Measurements from ENCODE around the gene SMIM36.

DNA sequence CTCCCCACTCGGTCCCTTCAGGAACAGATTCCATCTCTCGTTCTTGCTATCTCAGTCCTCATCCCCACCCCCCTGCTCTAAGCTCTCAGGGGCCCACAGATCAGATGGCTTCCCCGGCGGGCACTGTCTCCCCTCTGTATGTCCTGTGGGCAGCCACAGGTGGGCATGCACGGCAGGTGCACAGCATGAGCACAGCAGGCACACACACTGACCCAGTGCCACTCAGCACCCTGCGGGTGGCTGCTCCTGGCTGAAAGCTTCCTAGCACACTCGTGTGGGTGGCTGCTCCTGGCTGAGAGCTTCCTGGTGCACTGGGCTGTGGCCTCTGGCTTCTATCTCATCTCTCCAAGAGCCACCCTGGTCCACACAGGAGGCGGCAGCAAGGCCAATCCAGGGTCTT, 44.5 kb upstream of the SMIM36 start:
- TF ChIP-seq EGR1 (IDR thresholded peaks at IDR 0.05) (no peak), EP300 (IDR thresholded peaks at IDR 0.05; ENCODE audit: borderline replicate concordance) (no peak), YY1 (IDR thresholded peaks at IDR 0.05; ENCODE audit: low read depth) (no peak), TEAD4 (IDR thresholded peaks at IDR 0.05) (no peak), ZBTB7A (IDR thresholded peaks at IDR 0.05; ENCODE audit: low read depth) (no peak), CREB1 (IDR thresholded peaks at IDR 0.05; ENCODE audit: low read depth) (no peak), RAD21 (IDR thresholded peaks at IDR 0.05; ENCODE audit: low read depth) (no peak), CEBPB (IDR thresholded peaks at IDR 0.05) (no peak), FOXM1 (IDR thresholded peaks at IDR 0.05; ENCODE audit: borderline replicate concordance, low read depth) (no peak), TAF1 (IDR thresholded peaks at IDR 0.05; ENCODE audit: low read depth) (no peak), MAX (IDR thresholded peaks at IDR 0.05) (no peak), TCF12 (IDR thresholded peaks at IDR 0.05; ENCODE audit: low read depth) (no peak), NFIC (IDR thresholded peaks at IDR 0.05) (no peak)
- TF ChIP-seq, protein P1, sequence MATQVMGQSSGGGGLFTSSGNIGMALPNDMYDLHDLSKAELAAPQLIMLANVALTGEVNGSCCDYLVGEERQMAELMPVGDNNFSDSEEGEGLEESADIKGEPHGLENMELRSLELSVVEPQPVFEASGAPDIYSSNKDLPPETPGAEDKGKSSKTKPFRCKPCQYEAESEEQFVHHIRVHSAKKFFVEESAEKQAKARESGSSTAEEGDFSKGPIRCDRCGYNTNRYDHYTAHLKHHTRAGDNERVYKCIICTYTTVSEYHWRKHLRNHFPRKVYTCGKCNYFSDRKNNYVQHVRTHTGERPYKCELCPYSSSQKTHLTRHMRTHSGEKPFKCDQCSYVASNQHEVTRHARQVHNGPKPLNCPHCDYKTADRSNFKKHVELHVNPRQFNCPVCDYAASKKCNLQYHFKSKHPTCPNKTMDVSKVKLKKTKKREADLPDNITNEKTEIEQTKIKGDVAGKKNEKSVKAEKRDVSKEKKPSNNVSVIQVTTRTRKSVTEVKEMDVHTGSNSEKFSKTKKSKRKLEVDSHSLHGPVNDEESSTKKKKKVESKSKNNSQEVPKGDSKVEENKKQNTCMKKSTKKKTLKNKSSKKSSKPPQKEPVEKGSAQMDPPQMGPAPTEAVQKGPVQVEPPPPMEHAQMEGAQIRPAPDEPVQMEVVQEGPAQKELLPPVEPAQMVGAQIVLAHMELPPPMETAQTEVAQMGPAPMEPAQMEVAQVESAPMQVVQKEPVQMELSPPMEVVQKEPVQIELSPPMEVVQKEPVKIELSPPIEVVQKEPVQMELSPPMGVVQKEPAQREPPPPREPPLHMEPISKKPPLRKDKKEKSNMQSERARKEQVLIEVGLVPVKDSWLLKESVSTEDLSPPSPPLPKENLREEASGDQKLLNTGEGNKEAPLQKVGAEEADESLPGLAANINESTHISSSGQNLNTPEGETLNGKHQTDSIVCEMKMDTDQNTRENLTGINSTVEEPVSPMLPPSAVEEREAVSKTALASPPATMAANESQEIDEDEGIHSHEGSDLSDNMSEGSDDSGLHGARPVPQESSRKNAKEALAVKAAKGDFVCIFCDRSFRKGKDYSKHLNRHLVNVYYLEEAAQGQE (IDR thresholded peaks at IDR 0.05; ENCODE audit: low read depth), result no peak
